RPMI7951 (cell line): ENCODE measurements around the gene OR2AT4. TPM values are rescaled to one million over a fixed set of nuclear protein-coding genes. Genes with fewer than 3 reads are reported as not detected.
A peak's percentile ranks its signal among the peaks of the same experiment; 100 is the strongest.
"Not testable (repeated sequence)": the region's sequence is repeated elsewhere in the genome, so short reads cannot be mapped to it uniquely, and the experiment has no call there.

Experiments
- DNase-seq: peaks from one replicate; pipeline ENCODE4 v3.0.0-alpha.2; 2012; ENCODE audit warnings: low read depth
- total RNA-seq: library from RNA; depleted of rRNA; stranded (reverse); fragments of >200 nt; shearing (Covaris generic); gene quantifications from 2 replicates; pipeline ENCODE4 v1.2.3, GENCODE V29; 2014

The OR2AT4 gene
- total RNA-seq, 1 experiment from 2014 or later: not detected

GRCh38 chr11:75068559-75068958 lies 28.1 kb downstream of the OR2AT4 start:
- no peak for DNase-seq

GRCh38 chr11:75066061-75066460 lies 30.6 kb downstream of the OR2AT4 start:
- peak; percentile 13 for DNase-seq

GRCh38 chr11:75063741-75064314 lies 32.8 kb downstream of the OR2AT4 start:
- peak; percentile 8 for DNase-seq

GRCh38 chr11:75059299-75059698 lies 37.4 kb downstream of the OR2AT4 start:
- DNase-seq: no peak

- no peak for DNase-seq
Measured at GRCh38 chr11:75056814-75057213, 39.9 kb downstream of the OR2AT4 start.

GRCh38 chr11:75055511-75055910 lies 41.2 kb downstream of the OR2AT4 start:
- DNase-seq: peak; percentile 15

GRCh38 chr11:75052457-75052856 lies 44.2 kb downstream of the OR2AT4 start:
- DNase-seq: no peak

GRCh38 chr11:75051043-75051442 lies 45.6 kb downstream of the OR2AT4 start:
- DNase-seq: no peak

GRCh38 chr11:75050516-75050915 lies 46.2 kb downstream of the OR2AT4 start:
- no peak for DNase-seq

GRCh38 chr11:75049501-75050266 lies 47.0 kb downstream of the OR2AT4 start:
- DNase-seq: not testable (repeated sequence)

GRCh38 chr11:75047191-75047590 lies 49.5 kb downstream of the OR2AT4 start:
- no peak for DNase-seq

- not testable (repeated sequence) for DNase-seq
Measured at GRCh38 chr11:75046668-75047067, 50.0 kb downstream of the OR2AT4 start.

GRCh38 chr11:75044381-75045170 lies 52.1 kb downstream of the OR2AT4 start:
- DNase-seq: not testable (repeated sequence)

GRCh38 chr11:75041821-75042220 lies 54.9 kb downstream of the OR2AT4 start:
- DNase-seq: not testable (repeated sequence)

GRCh38 chr11:75041263-75041662 lies 55.4 kb downstream of the OR2AT4 start:
- no peak for DNase-seq

GRCh38 chr11:75040167-75040770 lies 56.4 kb downstream of the OR2AT4 start:
- no peak for DNase-seq

- peak; percentile 83 for DNase-seq
Measured at GRCh38 chr11:75035911-75036565, 60.6 kb downstream of the OR2AT4 start.

GRCh38 chr11:75035256-75035655 lies 61.4 kb downstream of the OR2AT4 start:
- no peak for DNase-seq

- no peak for DNase-seq
Measured at GRCh38 chr11:75033916-75034315, 62.8 kb downstream of the OR2AT4 start.

GRCh38 chr11:75032550-75032935 lies 64.1 kb downstream of the OR2AT4 start:
- no peak for DNase-seq

- DNase-seq: peak; percentile 58
Measured at GRCh38 chr11:75031771-75032549, 64.7 kb downstream of the OR2AT4 start.
